ENCODE measurements around the gene FARSA.

- TF ChIP-seq CTCF (IDR thresholded peaks at IDR 0.05; ENCODE audit: insufficient read depth, low read length, poor library complexity, severe bottlenecking) (no peak), EZH2phosphoT487 (conservative IDR thresholded peaks at IDR 0.05; ENCODE audit: low read length) (no peak)
Observed at GRCh38 chr19:12967907-12968306, 34.4 kb upstream of the FARSA start.

Measured in SU-DHL-6 (cell line).